K562 (cell line): ENCODE measurements around the gene GSG1. TPM values are rescaled to one million over a fixed set of nuclear protein-coding genes. Genes with fewer than 3 reads are reported as not detected.

Experiments used
- ATAC-seq: fragments of 200-7000 bp; cut with Tn5 transposase; 3 replicates; pipeline ENCODE4 v1.9.1; 2020; ENCODE audit warnings: moderate library complexity
- BruUV-seq: library from RNA; stranded (reverse); fragments of 400-500 nt; replicated peaks from 2 replicates; lab custom pipeline; 2021; lab: Mats Ljungman, UMichigan
- CTCF ChIA-PET: fragments of 300-600 bp; formaldehyde crosslinking; extraction: SDS; loops from one replicate; lab custom pipeline; 2021; ENCODE audit warnings: low intra/inter-chr PET ratio; lab: Yijun Ruan, JAX
- POLR2A ChIA-PET: fragments of 300-600, 350-650 bp; sonication (Branson Sonifier 250); formaldehyde crosslinking; extraction: SDS; loops from one replicate; lab custom pipeline; 2021; ENCODE audit warnings: antibody characterized with exemption, inconsistent platforms; lab: Yijun Ruan, JAX
- DNase-seq, 4 experiments: peaks; one replicate each; pipeline versions ENCODE4 v3.0.0 to v3.0.0-alpha.2; 2011 to 2018; ENCODE audit warnings: low spot score in 3 of 4, mixed read lengths in 3 of 4; ENCODE audit errors: extremely low read depth in 1 of 4
- FAIRE-seq: peaks from 2 replicates; lab custom pipeline; 2011; peaks lifted over from hg19 to GRCh38; lab: Jason Lieb, UNC
- H2AFZ ChIP-seq: 2 replicates; pipeline ENCODE4 v1.6.0; 2011; ENCODE audit warnings: low read depth, low read length, control low read depth, inconsistent platforms
- H3K27ac ChIP-seq: fragments of 200-600 bp; 3 replicates; pipeline ENCODE4 v1.8.0; 2011; ENCODE audit warnings: low read depth, mild to moderate bottlenecking, control low read depth, inconsistent platforms, low read length, moderate library complexity, mixed read lengths; ENCODE audit errors: extremely low read depth
- H3K27me3 ChIP-seq, 2 experiments: fragments of 300-600 bp in 1 of 2; 2 replicates in 1 of 2; 3 replicates in 1 of 2; pipeline versions ENCODE4 v1.6.0 to v1.8.0; 2011; ENCODE audit warnings: inconsistent platforms in 2 of 2, low read length in 2 of 2, mild to moderate bottlenecking in 1 of 2, mixed read lengths in 1 of 2, moderate library complexity in 1 of 2; ENCODE audit not compliant: control insufficient read depth in 2 of 2, insufficient read depth in 2 of 2
- H3K36me3 ChIP-seq: fragments of 300-600 bp; 3 replicates; pipeline ENCODE4 v1.8.0; 2011; ENCODE audit warnings: mild to moderate bottlenecking, low read length, inconsistent platforms; ENCODE audit not compliant: control insufficient read depth, insufficient read depth
- H3K4me1 ChIP-seq, 2 experiments: fragments of 200-600 bp in 1 of 2; replicated peaks in 1 of 2; 2 replicates in 1 of 2; 3 replicates in 1 of 2; pipeline versions ENCODE4 v1.5.1 to v1.8.0; 2011; ENCODE audit warnings: inconsistent platforms in 2 of 2, low read length in 2 of 2, mild to moderate bottlenecking in 1 of 2, mixed read lengths in 1 of 2, moderate library complexity in 1 of 2; ENCODE audit not compliant: control insufficient read depth in 2 of 2, insufficient read depth in 2 of 2
- H3K4me2 ChIP-seq: 2 replicates; pipeline ENCODE4 v1.6.1; 2011; ENCODE audit warnings: low read length, control low read depth, inconsistent platforms, mixed read lengths; ENCODE audit not compliant: insufficient read depth
- H3K4me3 ChIP-seq: fragments of 200-600 bp; sonication (generic), shearing (Covaris generic); 2 replicates; pipeline ENCODE4 v1.5.1; 2016; ENCODE audit warnings: control low read depth, inconsistent platforms
- H3K79me2 ChIP-seq: fragments of 200-600 bp; 3 replicates; pipeline ENCODE4 v1.8.0; 2011; ENCODE audit warnings: low read length, inconsistent platforms; ENCODE audit not compliant: control insufficient read depth, insufficient read depth
- H3K9ac ChIP-seq, 2 experiments: 2 replicates each; pipeline versions ENCODE4 v1.6.0 to v1.6.1; 2011; ENCODE audit warnings: low read depth in 2 of 2, low read length in 2 of 2, control low read depth in 1 of 2, inconsistent platforms in 1 of 2, mild to moderate bottlenecking in 1 of 2, mixed read lengths in 1 of 2; ENCODE audit not compliant: insufficient read depth in 1 of 2
- H3K9me1 ChIP-seq: one replicate; pipeline ENCODE4 v1.6.0; 2011; ENCODE audit warnings: inconsistent platforms, mild to moderate bottlenecking, low read length, moderate library complexity; ENCODE audit not compliant: control insufficient read depth, insufficient read depth
- H3K9me3 ChIP-seq: replicated peaks from 2 replicates; pipeline ENCODE4 v1.5.1; 2011; ENCODE audit warnings: low read depth, low read length, inconsistent platforms; ENCODE audit not compliant: control insufficient read depth, insufficient read depth
- H4K20me1 ChIP-seq: replicated peaks from 2 replicates; pipeline ENCODE4 v1.6.1; 2011; ENCODE audit warnings: low read length, inconsistent platforms, mixed read lengths; ENCODE audit not compliant: control insufficient read depth, insufficient read depth
- ARID1B ChIP-seq: fragments of 450-650 bp; IDR thresholded peaks from 2 replicates; pipeline ENCODE4 v1.6.1; 2016; ENCODE audit warnings: antibody characterized with exemption, mild to moderate bottlenecking, inconsistent platforms
- CBX5 ChIP-seq: IDR thresholded peaks from 2 replicates; pipeline ENCODE4 v1.6.1; 2014; ENCODE audit warnings: low read depth, borderline replicate concordance
- CXXC5 ChIP-seq: fragments of 250-450 bp; sonication (Bioruptor Pico); IDR thresholded peaks from 2 replicates; pipeline ENCODE4 v1.8.0; 2022; ENCODE audit warnings: inconsistent platforms, mild to moderate bottlenecking, moderate library complexity
- E2F6 ChIP-seq, 2 experiments: IDR thresholded peaks; 2 replicates each; pipeline ENCODE4 v1.6.1; 2011; ENCODE audit warnings: borderline replicate concordance in 1 of 2, control low read depth in 1 of 2, low read depth in 1 of 2, low read length in 1 of 2, mild to moderate bottlenecking in 1 of 2, mixed read lengths in 1 of 2, moderate library complexity in 1 of 2; ENCODE audit not compliant: insufficient read depth in 1 of 2, insufficient read length in 1 of 2, poor library complexity in 1 of 2, severe bottlenecking in 1 of 2; ENCODE audit errors: extremely low read depth in 1 of 2
- ESRRB ChIP-seq: fragments of 250-450 bp; sonication (Bioruptor Pico); IDR thresholded peaks from 2 replicates; pipeline ENCODE4 v1.5.0; 2020; ENCODE audit warnings: mild to moderate bottlenecking, moderate library complexity, borderline replicate concordance
- GATA2 ChIP-seq: sonication (generic); formaldehyde crosslinking; IDR thresholded peaks from 2 replicates; pipeline ENCODE4 v1.4.0; 2020; ENCODE audit warnings: mild to moderate bottlenecking, missing genetic modification reagents
- HDAC3 ChIP-seq: fragments of 450-650 bp; IDR thresholded peaks from 2 replicates; pipeline ENCODE4 v1.6.1; 2018; ENCODE audit warnings: borderline replicate concordance, mild to moderate bottlenecking, moderate library complexity; ENCODE audit not compliant: partially characterized antibody
- HNRNPUL1 ChIP-seq: fragments of 200-400 bp; formaldehyde crosslinking; IDR thresholded peaks from 2 replicates; pipeline ENCODE4 v1.6.1; 2017; ENCODE audit warnings: low read length
- ID3 ChIP-seq, 2 experiments: fragments of 250-450 bp in 1 of 2; fragments of 450-650 bp in 1 of 2; sonication (Bioruptor Pico) in 1 of 2; IDR thresholded peaks; 2 replicates each; pipeline versions ENCODE4 v1.6.1 to v1.8.0; 2016 to 2021; ENCODE audit warnings: mild to moderate bottlenecking in 2 of 2, moderate library complexity in 2 of 2, missing compliant biosample characterization in 1 of 2, missing genetic modification characterization in 1 of 2
- JUND ChIP-seq, 2 experiments: IDR thresholded peaks; 2 replicates in 1 of 2; 3 replicates in 1 of 2; pipeline ENCODE4 v1.6.1; 2011; ENCODE audit warnings: borderline replicate concordance in 2 of 2, low read depth in 2 of 2, low read length in 2 of 2, improper control_type of control experiment in 1 of 2, missing biosample characterization in 1 of 2, missing genetic modification characterization in 1 of 2, missing genetic modification reagents in 1 of 2
- NR0B1 ChIP-seq: fragments of 450-650 bp; IDR thresholded peaks from one replicate; pipeline ENCODE4 v1.6.1; 2018; ENCODE audit warnings: mild to moderate bottlenecking, moderate library complexity; ENCODE audit not compliant: partially characterized antibody
- NR4A1 ChIP-seq, 2 experiments: fragments of 250-450 bp in 1 of 2; fragments of 450-650 bp in 1 of 2; sonication (Bioruptor Pico) in 1 of 2; IDR thresholded peaks; 2 replicates each; pipeline versions ENCODE4 v1.4.0 to v1.6.1; 2016 to 2020; ENCODE audit warnings: mild to moderate bottlenecking in 2 of 2, missing compliant biosample characterization in 1 of 2, missing genetic modification characterization in 1 of 2, moderate library complexity in 1 of 2
- SP2 ChIP-seq: IDR thresholded peaks from 2 replicates; pipeline ENCODE4 v1.6.1; 2011; ENCODE audit warnings: mild to moderate bottlenecking, low read depth, low read length, moderate library complexity; ENCODE audit not compliant: poor library complexity, severe bottlenecking; ENCODE audit errors: extremely low read depth
- THAP7 ChIP-seq: fragments of 250-450 bp; sonication (Bioruptor Pico); IDR thresholded peaks from 2 replicates; pipeline ENCODE4 v1.5.0; 2021
- ZBED1 ChIP-seq: IDR thresholded peaks from 2 replicates; pipeline ENCODE4 v1.6.1; 2014
- ZNF175 ChIP-seq: fragments of 200-800 bp; sonication (Bioruptor generic); IDR thresholded peaks from 2 replicates; pipeline ENCODE4 v1.6.1; 2016; ENCODE audit warnings: low read depth, mild to moderate bottlenecking, missing genetic modification characterization, missing compliant biosample characterization
- WGBS: fragments of 100-300 bp; shearing (Covaris generic); methylation state at CpG from one replicate; pipeline ENCODE4 v1.1.6; 2016; ENCODE audit warnings: low coverage, mixed read lengths; ENCODE audit not compliant: insufficient coverage; ENCODE audit errors: missing lambda C conversion rate; 5-methylcytosine and 5-hydroxymethylcytosine counted together
- in situ Hi-C: fragments of 300-500 bp; cut with MboI; formaldehyde crosslinking; loops from 4 replicates; pipeline ENCODE4 v1.15.0; 2018; ENCODE audit warnings: inconsistent platforms, mixed read lengths
- intact Hi-C: fragments of 100-400 bp; cut with micrococcal nuclease; formaldehyde crosslinking; loops from 2 replicates; pipeline ENCODE4 v1.14.2; 2022
- polyA plus RNA-seq, 8 experiments: library from polyadenylated mRNA; depleted of rRNA in 4 of 8; stranded (reverse) in 5 of 8; unstranded in 3 of 8; fragments of >200 nt; fragmentation: Nextera tagmentation in 2 of 8; fragmentation: Illumina TruSeq in 1 of 8; extraction: Ambion mirVana in 2 of 8; extraction: Trizol in 1 of 8; gene quantifications; 2 replicates each; pipeline versions ENCODE4 v1.2.1 to v1.2.3, GENCODE V29; 2011 to 2014; ENCODE audit warnings: inconsistent platforms in 1 of 8, missing spikeins in 1 of 8
- total RNA-seq, 7 experiments: library from RNA; depleted of rRNA in 6 of 7; stranded (reverse); fragments of >200 nt in 6 of 7; fragmentation: Illumina TruSeq in 2 of 7; extraction: Trizol in 2 of 7; gene quantifications; 2 replicates each; pipeline versions ENCODE4 v1.2.1 to v1.2.3, GENCODE V29; 2011 to 2021; ENCODE audit warnings: low replicate concordance in 1 of 7

GSG1 gene
- total and polyA plus RNA-seq, 9 of the 15 experiments (the other 6 are each of a cell fraction or from before 2014, with no cell fraction given) = not detected

- in situ Hi-C loops = no loop called here
- FAIRE-seq = no peak
Measured at GRCh38 chr12:13074396-13075117, 28.9 kb downstream of the GSG1 start.

More at GRCh38 chr12:13074396-13075117, 28.9 kb downstream of the GSG1 start:
- DNase-seq = no peak
- Histone ChIP-seq H4K20me1 (no peaks in the 10 kb centered on the region), H3K4me1 (peaks cover 0 to 6% of the 10 kb centered on the region in 2 experiments; a peak in 2 of 5 replicates), H3K36me3 (no peaks in the 10 kb centered on the region), H3K9ac (no peak overlapping the region), H3K27me3 (no peaks in the 10 kb centered on the region), H2AFZ (no peak overlapping the region)
- intact Hi-C loops = no loop called here
- 5% methylated on average over 3 of the region's 3 CpGs for WGBS
- CTCF ChIA-PET = no interaction called here
- TF ChIP-seq ZNF175 (CRISPR knock-in tag) = no peak
- no peak for TF ChIP-seq HDAC3
- TF ChIP-seq THAP7 = no peak
- TF ChIP-seq ID3 (CRISPR knock-in tag; IDR thresholded peaks at IDR 0.05) = no peak
- no peak for TF ChIP-seq ID3 (tag; IDR thresholded peaks at IDR 0.05)
- no peak for TF ChIP-seq ESRRB
- no peak for TF ChIP-seq NR0B1
- TF ChIP-seq ZBED1 = no peak
- TF ChIP-seq JUND (IDR thresholded peaks at IDR 0.05; ENCODE audit: borderline replicate concordance, low read depth, low read length) = no peak
- TF ChIP-seq JUND (tag; IDR thresholded peaks at IDR 0.05; ENCODE audit: borderline replicate concordance, low read depth, low read length) = no peak
- TF ChIP-seq NR4A1 (CRISPR knock-in tag; IDR thresholded peaks at IDR 0.05) = no peak
- TF ChIP-seq NR4A1 (tag; IDR thresholded peaks at IDR 0.05) = no peak
- no peak for TF ChIP-seq GATA2 (CRISPR knock-in tag)
- no peak for TF ChIP-seq SP2
- no peak for TF ChIP-seq CBX5
- TF ChIP-seq ARID1B = no peak
- TF ChIP-seq CXXC5 (CRISPR knock-in tag) = no peak
- no peak for TF ChIP-seq HNRNPUL1
- no peak for TF ChIP-seq E2F6 (IDR thresholded peaks at IDR 0.05; ENCODE audit: borderline replicate concordance in 1 of 2, extremely low read depth in 1 of 2, insufficient read depth in 1 of 2, insufficient read length in 1 of 2, low read depth in 1 of 2, low read length in 1 of 2, poor library complexity in 1 of 2, severe bottlenecking in 1 of 2)
- TF ChIP-seq, all 486 proteins: peak for 0
- Histone ChIP-seq H3K4me2 (no peak overlapping the region), H3K9me1 (no peaks in the 10 kb centered on the region), H3K27ac (no peak overlapping the region), H3K4me3 (no peak overlapping the region), H3K9me3 (no peaks in the 10 kb centered on the region), H3K79me2 (no peaks in the 10 kb centered on the region)
- POLR2A ChIA-PET = interaction anchor here (0.7 to 1.1 kb wide), 2 partner anchors 19 to 420 kb away, joined by 3 read pairs; no protein-coding TSS in a partner anchor
- ATAC-seq = no peak
- no TSS peak for BruUV-seq
